GM19035 (cell line): ENCODE results near the gene PYDC1.
"Not testable (repeated sequence)": the region's sequence is repeated elsewhere in the genome, so short reads cannot be mapped to it uniquely, and the experiment has no call there.

Experiments used
- ATAC-seq: cut with Tn5 transposase; IDR thresholded peaks from one replicate; pipeline ENCODE4 v1.9.1; 2021; ENCODE audit not compliant: unreplicated experiment

The PYDC1 gene

DNA sequence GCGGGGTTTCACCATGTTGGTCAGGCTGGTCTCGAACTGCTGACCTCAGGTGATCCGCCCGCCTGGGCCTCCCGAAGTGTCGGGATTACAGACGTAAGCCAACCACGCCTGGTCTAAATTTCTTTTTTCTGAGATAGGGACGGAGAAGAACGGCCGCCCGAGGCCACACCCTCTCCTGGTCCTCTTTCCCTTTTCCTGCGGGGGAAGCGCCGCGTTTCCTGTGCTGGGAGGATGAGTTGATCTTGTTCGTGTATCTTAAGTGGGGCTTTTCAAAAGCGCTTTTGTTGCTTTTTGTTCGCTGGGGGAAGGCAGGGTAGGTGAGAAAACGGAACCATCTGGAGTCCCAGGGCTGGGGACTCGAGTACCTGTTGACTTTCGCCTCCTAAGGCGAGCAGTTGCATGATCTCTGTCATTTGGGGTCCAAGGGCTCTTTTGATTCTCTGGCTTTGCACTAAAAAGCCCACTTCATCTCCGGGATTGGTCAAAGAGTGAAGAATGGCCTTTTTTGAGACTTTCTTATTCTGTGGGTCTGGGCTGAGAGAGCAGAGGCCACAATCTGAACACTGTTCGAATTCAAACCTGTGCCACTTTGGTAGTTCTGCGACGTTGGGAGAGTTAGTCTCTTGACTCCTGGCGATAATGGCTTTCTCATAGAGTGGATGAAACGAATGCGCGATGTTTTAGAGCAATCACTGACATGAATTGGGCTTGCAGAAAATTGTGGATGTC, 35.7 kb downstream of the PYDC1 start:
- no peak for ATAC-seq

DNA sequence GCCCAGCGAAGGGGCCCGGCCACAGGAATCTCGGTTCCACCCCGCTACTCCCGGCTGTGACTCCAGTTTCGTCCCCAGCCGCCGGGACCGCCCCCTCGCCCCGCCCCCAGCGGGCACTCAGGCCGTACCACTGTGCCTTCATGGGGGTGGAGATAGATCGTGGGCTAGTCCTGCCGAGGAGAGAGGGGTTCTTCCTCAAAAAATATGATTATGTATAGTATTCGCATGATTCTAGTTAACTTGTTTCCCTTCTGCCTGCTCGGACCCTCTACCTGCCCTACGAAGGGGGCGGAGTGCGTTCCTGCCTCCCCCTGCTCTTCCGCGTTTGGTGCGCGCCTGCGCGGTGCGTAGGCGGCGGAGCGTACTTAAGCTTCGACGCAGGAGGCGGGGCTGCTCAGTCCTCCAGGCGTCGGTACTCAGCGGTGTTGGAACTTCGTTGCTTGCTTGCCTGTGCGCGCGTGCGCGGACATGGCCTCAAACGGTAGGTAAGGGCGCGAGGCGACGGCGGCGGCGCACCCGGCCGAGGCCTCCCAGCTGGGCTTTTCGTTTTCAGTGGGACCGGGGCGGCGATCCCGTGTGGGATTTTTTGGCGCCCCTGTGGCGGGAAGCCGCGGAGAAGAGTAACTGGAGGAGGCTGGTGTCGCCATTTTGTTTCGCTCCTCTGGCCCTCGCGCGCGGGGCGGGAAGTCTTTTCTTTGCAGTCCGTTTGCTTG, 37.0 kb downstream of the PYDC1 start, which contains the start of gene FUS:
Gene FUS, plus strand, starts transcription at position 393 of the 713 bp plus-strand sequence. Its CDS starts 76 bp downstream, at position 469.
- peak; percentile 60 for ATAC-seq

GRCh38 chr16:31179219-31179746, 37.7 kb downstream of the PYDC1 start:
- ATAC-seq = peak; percentile 4

DNA sequence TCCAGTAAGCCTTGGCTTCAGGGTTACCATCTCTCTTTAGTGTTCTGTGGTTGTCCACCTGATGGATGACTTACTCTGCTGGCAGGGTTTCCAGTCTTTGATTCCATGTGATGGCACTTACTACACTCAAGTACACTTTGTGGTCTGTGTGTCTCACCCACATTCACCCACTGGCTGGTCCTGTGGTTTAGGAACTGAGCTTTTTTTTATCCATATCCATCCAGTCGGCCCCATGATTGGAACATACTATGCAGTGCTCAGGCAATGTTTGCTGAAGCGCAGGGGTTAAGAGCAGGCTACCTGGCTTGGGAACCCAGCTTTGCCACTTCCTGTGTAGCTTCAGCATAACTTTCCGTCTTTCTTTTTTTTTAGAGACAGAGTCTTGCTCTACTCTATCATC, 39.8 kb downstream of the PYDC1 start:
- no peak for ATAC-seq

DNA sequence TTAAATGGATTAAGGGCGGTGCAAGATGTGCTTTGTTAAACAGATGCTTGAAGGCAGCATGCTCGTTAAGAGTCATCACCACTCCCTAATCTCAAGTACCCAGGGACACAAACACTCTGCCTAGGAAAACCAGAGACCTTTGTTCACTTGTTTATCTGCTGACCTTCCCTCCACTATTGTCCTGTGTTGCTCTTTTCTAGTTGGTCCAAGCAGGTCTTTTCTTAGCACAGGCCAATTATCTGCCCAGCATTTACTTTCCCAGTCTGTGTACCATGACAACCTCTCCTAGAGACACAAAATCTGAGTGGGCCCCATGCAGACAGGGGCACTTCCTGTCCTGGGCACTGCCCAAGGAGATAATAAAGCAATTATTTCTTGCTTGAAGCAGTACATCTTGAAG, 46.9 kb downstream of the PYDC1 start:
- not testable (repeated sequence) for ATAC-seq

- no peak for ATAC-seq
Observed at GRCh38 chr16:31168848-31169247, 48.1 kb downstream of the PYDC1 start.

DNA sequence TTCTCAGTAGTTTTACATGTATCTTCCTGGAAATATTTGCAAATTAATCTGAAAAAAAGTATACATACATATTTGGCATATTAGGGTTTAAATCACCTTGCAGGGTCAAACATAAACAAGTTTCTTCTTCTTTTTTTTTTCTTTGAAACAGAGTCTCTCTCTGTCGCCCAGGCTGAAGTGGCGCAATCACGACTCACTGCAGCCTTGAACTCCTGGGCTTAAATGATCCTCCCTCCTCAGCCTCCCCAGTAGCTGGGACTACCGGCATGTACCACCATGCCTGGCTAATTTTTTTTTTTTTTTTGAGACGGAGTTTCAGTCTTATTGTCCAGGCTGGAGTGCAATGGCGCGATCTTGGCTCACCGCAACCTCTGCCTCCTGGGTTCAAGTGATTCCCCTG, 49.6 kb downstream of the PYDC1 start:
- no peak for ATAC-seq
